ENCODE measurements around the gene VPS54. TPM values are rescaled to one million over a fixed set of nuclear protein-coding genes. Genes with fewer than 3 reads are reported as not detected.
"Not testable (repeated sequence)": the region's sequence is repeated elsewhere in the genome, so short reads cannot be mapped to it uniquely, and the experiment has no call there.

The VPS54 gene
- total RNA-seq, 2 donors from 2014 or later = 12.8 to 19.7 TPM

DNA sequence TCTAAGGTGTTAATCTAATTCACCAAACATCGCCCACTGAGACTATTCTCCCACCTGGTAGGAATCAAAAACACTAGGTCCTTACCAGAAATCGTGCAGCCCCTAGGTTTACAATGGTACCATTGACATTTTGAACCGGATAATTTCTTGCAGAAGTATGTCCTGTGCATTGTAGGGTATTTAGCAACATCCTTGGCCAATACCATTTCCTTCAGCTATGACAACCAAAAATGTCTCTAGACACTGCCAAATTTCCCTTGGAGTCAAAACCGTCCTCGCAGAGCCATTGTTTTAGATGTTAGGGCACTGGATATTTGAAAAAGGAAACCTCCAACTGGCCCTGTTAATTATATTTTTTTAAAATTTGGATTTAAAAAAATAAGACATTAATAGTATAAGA lies 3.8 kb downstream of the VPS54 start:
- Mint-ChIP-seq H3K36me3 (peaks cover 9% of the 10 kb centered on the region), H3K27me3 (no peaks in the 10 kb centered on the region), H3K9me3 (no peaks in the 10 kb centered on the region), H3K4me1 (ENCODE audit: low read depth in 2 of 2) (peaks cover 34 to 43% of the 10 kb centered on the region in 2 donors), H3K27ac (no peak overlapping the region), H3K4me3 (no peak overlapping the region)
- ATAC-seq = no peak
- DNase-seq (ENCODE audit: low spot score) = no peak

DNA sequence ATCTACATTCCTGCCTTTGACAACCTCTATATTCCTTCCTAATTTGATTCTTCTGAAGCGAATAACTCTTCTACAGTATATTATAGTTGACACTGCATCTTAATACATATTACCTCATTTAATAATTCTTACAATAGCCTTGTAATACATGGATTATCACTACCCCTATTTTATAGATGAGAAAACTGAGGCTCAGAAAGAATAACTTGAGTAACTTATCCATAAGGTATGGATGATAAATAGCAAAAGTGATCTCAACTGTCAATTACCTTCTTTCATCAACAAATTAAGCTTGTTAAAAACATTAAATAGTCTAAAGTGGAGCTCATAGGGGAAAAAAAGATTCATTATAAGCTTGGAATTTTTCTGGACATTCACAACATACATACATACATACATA lies 4.6 kb downstream of the VPS54 start:
- H3K4me3 Mint-ChIP-seq = no peak overlapping the region
- no peaks in the 10 kb centered on the region for H3K27me3 Mint-ChIP-seq
- H3K9me3 Mint-ChIP-seq = no peaks in the 10 kb centered on the region
- no peak for ATAC-seq
- H3K27ac Mint-ChIP-seq = no peak overlapping the region
- peaks cover 29 to 35% of the 10 kb centered on the region in 2 donors for H3K4me1 Mint-ChIP-seq (ENCODE audit: low read depth in 2 of 2)
- no peak for DNase-seq (ENCODE audit: low spot score)
- H3K36me3 Mint-ChIP-seq = peaks cover 9% of the 10 kb centered on the region

DNA sequence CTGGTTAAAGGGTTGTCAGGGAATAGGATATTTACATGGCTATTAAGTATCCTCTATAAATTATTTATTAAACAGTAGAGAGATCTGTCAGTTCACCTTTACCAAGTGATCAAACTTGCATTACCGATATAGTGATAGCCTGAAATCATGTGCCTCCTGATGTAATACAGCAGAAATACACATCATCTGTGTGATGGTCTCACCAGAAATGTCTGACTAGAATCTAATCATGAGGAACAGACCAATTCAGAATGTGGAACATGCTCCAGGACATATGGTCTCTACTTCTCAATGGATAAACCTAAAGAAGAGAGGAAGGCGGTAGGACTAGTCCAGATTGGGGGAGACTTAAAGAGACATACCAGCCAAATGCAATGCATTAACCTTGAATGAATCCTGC lies 6.2 kb downstream of the VPS54 start:
- Mint-ChIP-seq H3K4me1 (ENCODE audit: low read depth in 2 of 2) (peaks cover 28 to 39% of the 10 kb centered on the region in 2 donors), H3K27me3 (no peaks in the 10 kb centered on the region), H3K27ac (no peak overlapping the region), H3K4me3 (no peak overlapping the region), H3K9me3 (no peaks in the 10 kb centered on the region), H3K36me3 (peaks cover 3% of the 10 kb centered on the region)
- no peak for DNase-seq (ENCODE audit: low spot score)
- no peak for ATAC-seq

DNA sequence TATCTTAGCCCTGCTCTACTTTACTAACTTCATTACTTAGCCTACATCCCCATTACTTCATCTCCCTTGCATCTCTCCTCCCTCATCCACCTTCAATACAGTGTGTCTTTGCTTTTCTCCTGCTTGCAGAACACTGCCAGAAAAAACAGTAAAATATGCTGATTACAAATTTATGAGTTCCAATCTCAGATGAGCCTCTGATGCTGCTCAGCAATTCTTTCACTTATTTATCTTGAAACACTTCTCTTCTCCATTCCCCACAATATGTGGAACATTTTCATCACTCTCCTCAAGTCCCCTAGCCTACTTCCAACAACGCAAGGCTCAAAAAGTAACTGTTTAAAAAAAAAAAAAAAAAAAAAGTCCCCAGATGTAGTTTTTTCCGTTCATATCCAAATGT lies 7.1 kb downstream of the VPS54 start:
- Mint-ChIP-seq H3K9me3 (no peaks in the 10 kb centered on the region), H3K4me1 (ENCODE audit: low read depth in 2 of 2) (peaks cover 29 to 42% of the 10 kb centered on the region in 2 donors), H3K36me3 (no peaks in the 10 kb centered on the region), H3K27ac (no peak overlapping the region), H3K27me3 (no peaks in the 10 kb centered on the region), H3K4me3 (no peak overlapping the region)
- DNase-seq (ENCODE audit: low spot score) = no peak
- no peak for ATAC-seq

GRCh38 chr2:64008434-64009009 lies 10.7 kb downstream of the VPS54 start:
- H3K27me3 Mint-ChIP-seq = no peaks in the 10 kb centered on the region
- no peak overlapping the region for H3K4me3 Mint-ChIP-seq
- DNase-seq (ENCODE audit: low spot score) = no peak
- ATAC-seq = no peak
- H3K4me1 Mint-ChIP-seq (ENCODE audit: low read depth in 2 of 2) = peaks cover 30 to 37% of the 10 kb centered on the region in 2 donors
- H3K9me3 Mint-ChIP-seq = no peaks in the 10 kb centered on the region
- no peak overlapping the region for H3K27ac Mint-ChIP-seq
- no peaks in the 10 kb centered on the region for H3K36me3 Mint-ChIP-seq

DNA sequence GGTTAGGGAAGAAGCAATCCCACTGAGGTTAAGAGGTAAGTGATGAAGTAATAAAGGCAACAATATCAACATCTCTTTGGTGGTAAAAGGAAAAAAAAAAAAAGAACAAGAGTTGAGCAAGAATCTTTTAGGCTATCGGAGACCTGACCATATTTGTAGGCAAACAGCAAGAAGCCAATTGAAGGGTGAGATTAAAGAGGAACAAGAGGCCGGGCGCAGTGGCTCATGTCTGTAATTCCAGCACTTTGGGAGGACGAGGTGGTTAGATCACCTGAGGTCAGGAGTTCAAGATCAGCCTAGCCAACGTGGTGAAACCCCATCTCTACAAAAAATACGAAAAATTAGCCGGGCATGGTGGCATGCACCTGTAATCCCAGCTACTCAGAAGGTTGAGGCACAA lies 11.3 kb downstream of the VPS54 start:
- no peak overlapping the region for H3K4me3 Mint-ChIP-seq
- peaks cover 28 to 39% of the 10 kb centered on the region in 2 donors for H3K4me1 Mint-ChIP-seq (ENCODE audit: low read depth in 2 of 2)

DNA sequence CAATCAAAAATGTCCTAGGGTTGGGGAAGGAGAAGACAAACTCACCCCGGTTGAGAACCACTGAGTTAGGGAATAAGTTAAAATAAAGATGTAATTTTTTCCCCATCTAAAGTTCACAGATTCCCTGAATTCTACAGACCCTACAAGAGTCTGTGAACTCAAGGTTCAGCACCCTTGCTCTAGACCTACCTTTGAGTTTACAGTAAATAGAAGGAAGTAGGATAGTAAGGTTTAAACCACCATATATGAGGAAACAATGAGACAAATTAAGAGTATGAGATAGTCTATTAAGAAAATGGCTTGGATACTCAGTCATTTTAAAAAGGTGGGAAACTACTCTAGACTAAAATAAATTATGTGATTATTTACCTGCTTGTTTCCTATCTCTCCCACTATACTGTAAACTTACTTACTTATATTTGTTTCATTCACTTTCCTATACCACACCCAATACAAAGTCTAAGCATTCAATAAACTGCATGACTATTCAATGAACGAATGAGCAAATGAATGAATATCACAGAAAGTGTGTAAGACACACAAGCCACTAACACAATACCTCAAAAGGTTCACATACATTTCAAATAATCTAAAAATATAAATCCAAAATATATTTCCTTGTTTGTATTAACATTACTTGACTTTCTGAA lies 13.4 kb downstream of the VPS54 start:
- Mint-ChIP-seq H3K9me3 (no peaks in the 10 kb centered on the region), H3K27me3 (no peaks in the 10 kb centered on the region), H3K4me3 (no peak overlapping the region)

More for the DNA sequence above, 11.3 kb downstream of the VPS54 start:
- H3K27me3 Mint-ChIP-seq = no peaks in the 10 kb centered on the region
- no peak for DNase-seq (ENCODE audit: low spot score)
- ATAC-seq = no peak
- no peaks in the 10 kb centered on the region for H3K9me3 Mint-ChIP-seq
- H3K27ac Mint-ChIP-seq = no peak overlapping the region
- H3K36me3 Mint-ChIP-seq = no peaks in the 10 kb centered on the region

GRCh38 chr2:64003239-64003638 lies 16.0 kb downstream of the VPS54 start:
- H3K27ac Mint-ChIP-seq = no peak overlapping the region
- no peak overlapping the region for H3K4me3 Mint-ChIP-seq
- H3K27me3 Mint-ChIP-seq = no peaks in the 10 kb centered on the region
- peaks cover 3% of the 10 kb centered on the region for H3K9me3 Mint-ChIP-seq
- ATAC-seq (no peak), DNase-seq (ENCODE audit: low spot score) (no peak)
- H3K4me1 Mint-ChIP-seq (ENCODE audit: low read depth in 2 of 2) = peaks cover 23% of the 10 kb centered on the region in 2 donors
- H3K36me3 Mint-ChIP-seq = peaks cover 11% of the 10 kb centered on the region

More for the DNA sequence above, 13.4 kb downstream of the VPS54 start:
- peaks cover 28 to 33% of the 10 kb centered on the region in 2 donors for H3K4me1 Mint-ChIP-seq (ENCODE audit: low read depth in 2 of 2)
- DNase-seq (ENCODE audit: low spot score) (no peak), ATAC-seq (no peak)
- H3K36me3 Mint-ChIP-seq = no peaks in the 10 kb centered on the region
- H3K27ac Mint-ChIP-seq = no peak overlapping the region

DNA sequence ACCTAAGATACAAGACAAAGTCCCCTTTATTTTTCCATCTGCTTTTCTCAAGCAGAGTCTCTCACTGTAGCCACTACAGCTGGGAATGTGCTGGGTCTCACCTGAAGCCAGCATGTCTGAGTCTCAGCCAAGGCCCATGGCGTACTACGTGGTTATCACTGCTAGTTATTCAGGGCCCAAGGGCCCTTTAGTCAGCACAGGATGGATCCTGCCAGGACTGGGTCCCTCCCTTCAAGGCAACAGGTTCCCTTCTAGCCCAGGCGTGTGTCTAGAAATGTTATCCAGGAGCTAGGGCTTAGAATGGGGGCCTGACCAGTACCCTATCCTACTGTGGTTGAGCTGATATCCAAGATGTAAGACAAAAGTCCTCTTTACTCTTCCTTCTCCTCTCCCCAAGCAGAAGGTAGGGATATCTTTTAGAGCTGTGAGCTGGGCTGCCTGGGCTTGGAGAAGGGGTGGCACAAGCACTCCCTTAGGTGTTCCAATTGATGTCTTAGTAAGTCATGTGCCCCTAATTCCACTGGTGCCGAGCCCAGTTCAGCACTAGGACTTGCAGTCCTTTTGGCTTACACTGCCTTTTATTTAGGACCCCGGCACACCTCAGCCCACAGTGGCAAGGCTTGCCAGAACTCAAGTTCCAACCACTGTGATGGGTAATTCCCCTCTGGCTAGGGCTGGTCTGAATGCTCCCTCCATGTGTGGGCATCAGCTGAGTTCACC lies 17.7 kb downstream of the VPS54 start:
- no peak for ATAC-seq
- peaks cover 25% of the 10 kb centered on the region for H3K36me3 Mint-ChIP-seq
- DNase-seq (ENCODE audit: low spot score) = no peak
- H3K27ac Mint-ChIP-seq = no peak overlapping the region
- H3K9me3 Mint-ChIP-seq = peaks cover 11% of the 10 kb centered on the region
- peaks cover 12 to 13% of the 10 kb centered on the region in 2 donors for H3K4me1 Mint-ChIP-seq (ENCODE audit: low read depth in 2 of 2)
- H3K4me3 Mint-ChIP-seq = no peak overlapping the region
- no peaks in the 10 kb centered on the region for H3K27me3 Mint-ChIP-seq

GRCh38 chr2:64000630-64001381 lies 18.4 kb downstream of the VPS54 start:
- Mint-ChIP-seq H3K27me3 (no peaks in the 10 kb centered on the region), H3K27ac (no peak overlapping the region), H3K36me3 (peaks cover 25% of the 10 kb centered on the region), H3K4me3 (no peak overlapping the region), H3K4me1 (ENCODE audit: low read depth in 2 of 2) (peaks cover 12 to 13% of the 10 kb centered on the region in 2 donors), H3K9me3 (peaks cover 11% of the 10 kb centered on the region)
- DNase-seq (ENCODE audit: low spot score) = no peak
- no peak for ATAC-seq

- Mint-ChIP-seq H3K36me3 (peaks cover 25% of the 10 kb centered on the region), H3K9me3 (peaks cover 11% of the 10 kb centered on the region), H3K4me3 (no peak overlapping the region), H3K27me3 (no peaks in the 10 kb centered on the region), H3K27ac (no peak overlapping the region), H3K4me1 (ENCODE audit: low read depth in 2 of 2) (peaks cover 13 to 19% of the 10 kb centered on the region in 2 donors)
- no peak for DNase-seq (ENCODE audit: low spot score)
- no peak for ATAC-seq
These were observed 20.2 kb downstream of the VPS54 start for GRCh38 chr2:63999049-63999448.

DNA sequence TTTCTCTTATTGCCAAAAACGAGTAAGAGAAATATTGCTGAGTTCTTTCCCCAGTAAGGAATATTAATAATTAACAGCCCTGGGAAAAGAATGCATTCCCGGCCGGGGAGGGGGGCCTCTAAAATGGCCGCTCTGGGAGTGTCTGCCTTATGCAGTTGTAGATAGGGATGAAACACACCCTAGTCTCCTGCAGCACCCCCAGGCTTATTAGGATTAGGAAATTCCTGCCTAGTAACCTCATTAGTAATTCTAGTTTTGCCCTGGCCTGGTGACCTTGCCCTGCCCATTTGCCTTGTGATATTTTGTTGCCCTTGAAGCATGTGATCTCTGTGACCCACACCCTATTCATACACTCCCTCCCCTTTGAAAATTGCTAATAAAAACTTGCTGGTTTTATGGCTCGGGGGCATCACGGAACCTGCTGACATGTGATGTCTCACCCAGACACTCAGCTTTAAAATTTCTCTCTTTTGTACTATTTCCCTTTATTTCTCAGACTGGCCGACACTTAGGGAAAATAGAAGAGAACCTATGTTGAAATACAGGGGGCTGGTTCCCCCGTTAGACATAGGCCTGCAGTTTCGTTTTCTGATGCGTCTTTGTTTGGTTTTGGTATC lies 22.5 kb downstream of the VPS54 start:
- H3K4me3 Mint-ChIP-seq; H3K27me3 Mint-ChIP-seq; DNase-seq (ENCODE audit: low spot score); ATAC-seq; H3K27ac Mint-ChIP-seq: not testable (repeated sequence)
- Mint-ChIP-seq H3K9me3 (peaks cover 11% of the 10 kb centered on the region), H3K4me1 (ENCODE audit: low read depth in 2 of 2) (peaks cover 0 to 10% of the 10 kb centered on the region in 2 donors), H3K36me3 (peaks cover 25% of the 10 kb centered on the region)

- Mint-ChIP-seq H3K36me3 (peaks cover 30% of the 10 kb centered on the region), H3K9me3 (peaks cover 16% of the 10 kb centered on the region)
- not testable (repeated sequence) for ATAC-seq; H3K27me3 Mint-ChIP-seq; H3K27ac Mint-ChIP-seq; H3K4me3 Mint-ChIP-seq; DNase-seq (ENCODE audit: low spot score); H3K4me1 Mint-ChIP-seq (ENCODE audit: low read depth in 2 of 2)
These were observed 24.7 kb downstream of the VPS54 start for GRCh38 chr2:63994329-63995070.
